Epithelial cell of proximal tubule (primary cell): ENCODE data around the gene CPVL. TPM values are rescaled to one million over a fixed set of nuclear protein-coding genes. Genes with fewer than 3 reads are reported as not detected.
"Not testable (repeated sequence)": the region's sequence is repeated elsewhere in the genome, so short reads cannot be mapped to it uniquely, and the experiment has no call there.

Source experiments
- DNase-seq: peaks from one replicate; pipeline ENCODE4 v3.0.0-alpha.2; 2011; ENCODE audit warnings: low read depth
- H3K4me3 ChIP-seq: 2 replicates; pipeline ENCODE4 v1.5.1; 2011; ENCODE audit warnings: low read depth, mild to moderate bottlenecking, low read length
- CTCF ChIP-seq: conservative IDR thresholded peaks from 2 replicates; pipeline ENCODE4 v1.5.1; 2012; ENCODE audit warnings: low read depth, mild to moderate bottlenecking, low read length
- total RNA-seq: library from RNA; depleted of rRNA; stranded (reverse); fragments of >200 nt; gene quantifications from 2 replicates; pipeline ENCODE4 v1.2.3, GENCODE V29; 2015

The CPVL gene
- total RNA-seq, 1 donor from 2014 or later: 12.0 TPM

GRCh38 chr7:29099896-29100847 is 46.2 kb downstream of the CPVL start:
- TF ChIP-seq CTCF: no peak
- DNase-seq: no peak
- H3K4me3 ChIP-seq: no peak overlapping the region

GRCh38 chr7:29096446-29096730 is 49.9 kb downstream of the CPVL start:
- no peak for TF ChIP-seq CTCF
- no peak for DNase-seq
- no peak overlapping the region for H3K4me3 ChIP-seq

GRCh38 chr7:29095631-29096445 is 50.5 kb downstream of the CPVL start:
- no peak overlapping the region for H3K4me3 ChIP-seq
- no peak for DNase-seq
- TF ChIP-seq CTCF: no peak

GRCh38 chr7:29093091-29093490 is 53.2 kb downstream of the CPVL start:
- H3K4me3 ChIP-seq, DNase-seq: not testable (repeated sequence)

GRCh38 chr7:29091715-29092114 is 54.6 kb downstream of the CPVL start:
- peak; percentile 29 for TF ChIP-seq CTCF
- H3K4me3 ChIP-seq: peak overlapping the region; percentile 52
- DNase-seq: no peak

- H3K4me3 ChIP-seq: peak overlapping the region; percentile 52
- no peak for DNase-seq
- no peak for TF ChIP-seq CTCF
Observed at GRCh38 chr7:29090836-29091601, 55.3 kb downstream of the CPVL start.
